Measurements from ENCODE around the gene ZYX.

ZYX gene

GRCh38 chr7:143373255-143373794 is 7.8 kb upstream of the ZYX start:
- TF ChIP-seq EZH2phosphoT487 (conservative IDR thresholded peaks at IDR 0.05; ENCODE audit: low read length), result no peak
- TF ChIP-seq, protein P1, sequence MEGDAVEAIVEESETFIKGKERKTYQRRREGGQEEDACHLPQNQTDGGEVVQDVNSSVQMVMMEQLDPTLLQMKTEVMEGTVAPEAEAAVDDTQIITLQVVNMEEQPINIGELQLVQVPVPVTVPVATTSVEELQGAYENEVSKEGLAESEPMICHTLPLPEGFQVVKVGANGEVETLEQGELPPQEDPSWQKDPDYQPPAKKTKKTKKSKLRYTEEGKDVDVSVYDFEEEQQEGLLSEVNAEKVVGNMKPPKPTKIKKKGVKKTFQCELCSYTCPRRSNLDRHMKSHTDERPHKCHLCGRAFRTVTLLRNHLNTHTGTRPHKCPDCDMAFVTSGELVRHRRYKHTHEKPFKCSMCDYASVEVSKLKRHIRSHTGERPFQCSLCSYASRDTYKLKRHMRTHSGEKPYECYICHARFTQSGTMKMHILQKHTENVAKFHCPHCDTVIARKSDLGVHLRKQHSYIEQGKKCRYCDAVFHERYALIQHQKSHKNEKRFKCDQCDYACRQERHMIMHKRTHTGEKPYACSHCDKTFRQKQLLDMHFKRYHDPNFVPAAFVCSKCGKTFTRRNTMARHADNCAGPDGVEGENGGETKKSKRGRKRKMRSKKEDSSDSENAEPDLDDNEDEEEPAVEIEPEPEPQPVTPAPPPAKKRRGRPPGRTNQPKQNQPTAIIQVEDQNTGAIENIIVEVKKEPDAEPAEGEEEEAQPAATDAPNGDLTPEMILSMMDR (IDR thresholded peaks at IDR 0.05; ENCODE audit: insufficient read depth, low read length, poor library complexity, severe bottlenecking), result no peak
- no peak overlapping the region for H3K4me2 ChIP-seq (ENCODE audit: low read depth, low read length, poor library complexity, severe bottlenecking)
- H3K9ac ChIP-seq (ENCODE audit: low read length), result no peak overlapping the region
- H3K9me3 ChIP-seq (ENCODE audit: insufficient read depth, low read length), result no peaks in the 10 kb centered on the region
- no peaks in the 10 kb centered on the region for H3K79me2 ChIP-seq (ENCODE audit: insufficient read depth, low read length)
- H3K4me3 ChIP-seq (ENCODE audit: insufficient read depth, low read length, poor library complexity, severe bottlenecking), result no peak overlapping the region
- H3F3A ChIP-seq (ENCODE audit: insufficient read depth), result no peaks in the 10 kb centered on the region
- H3K27ac ChIP-seq (ENCODE audit: low read depth, low read length), result no peak overlapping the region
- no peak overlapping the region for H2AFZ ChIP-seq (ENCODE audit: low read depth, low read length, severe bottlenecking)
- no peaks in the 10 kb centered on the region for H3K9me2 ChIP-seq (replicated peaks; ENCODE audit: insufficient read depth, low read length)
- no peaks in the 10 kb centered on the region for H3K36me3 ChIP-seq (ENCODE audit: low read length)
- H4K20me1 ChIP-seq (ENCODE audit: low read depth, low read length), result no peaks in the 10 kb centered on the region
- no peaks in the 10 kb centered on the region for H3K27me3 ChIP-seq (ENCODE audit: low read length)

DNA sequence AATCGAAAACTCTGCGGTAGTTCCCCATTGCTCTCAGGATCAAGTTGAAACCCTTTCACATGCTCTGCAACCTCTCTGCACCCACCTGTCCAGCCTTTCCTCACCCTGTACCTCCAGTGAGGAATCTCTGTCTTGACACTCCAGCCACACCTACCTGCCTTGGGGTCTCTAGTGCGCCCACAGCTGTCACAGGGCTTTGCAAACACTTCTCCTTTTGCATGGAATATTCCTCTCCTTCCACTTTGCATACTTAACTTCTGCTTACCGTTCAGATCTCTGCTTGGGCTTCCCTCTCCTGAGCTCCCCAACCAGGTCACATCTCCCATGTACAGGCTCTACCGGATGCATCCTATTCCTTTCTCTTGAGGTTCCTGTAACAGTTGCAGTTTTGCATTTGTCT is 6.6 kb upstream of the ZYX start:
- no peaks in the 10 kb centered on the region for H3F3A ChIP-seq (ENCODE audit: insufficient read depth)
- H3K4me3 ChIP-seq (ENCODE audit: insufficient read depth, low read length, poor library complexity, severe bottlenecking), result no peak overlapping the region
- TF ChIP-seq EZH2phosphoT487 (conservative IDR thresholded peaks at IDR 0.05; ENCODE audit: low read length), result no peak
- TF ChIP-seq, protein P1 (IDR thresholded peaks at IDR 0.05; ENCODE audit: insufficient read depth, low read length, poor library complexity, severe bottlenecking), result no peak
- no peaks in the 10 kb centered on the region for H3K27me3 ChIP-seq (ENCODE audit: low read length)
- no peaks in the 10 kb centered on the region for H4K20me1 ChIP-seq (ENCODE audit: low read depth, low read length)
- H2AFZ ChIP-seq (ENCODE audit: low read depth, low read length, severe bottlenecking), result no peak overlapping the region
- H3K4me2 ChIP-seq (ENCODE audit: low read depth, low read length, poor library complexity, severe bottlenecking), result no peak overlapping the region
- H3K36me3 ChIP-seq (ENCODE audit: low read length), result no peaks in the 10 kb centered on the region
- no peaks in the 10 kb centered on the region for H3K9me2 ChIP-seq (replicated peaks; ENCODE audit: insufficient read depth, low read length)
- no peaks in the 10 kb centered on the region for H3K9me3 ChIP-seq (ENCODE audit: insufficient read depth, low read length)
- H3K9ac ChIP-seq (ENCODE audit: low read length), result no peak overlapping the region
- H3K79me2 ChIP-seq (ENCODE audit: insufficient read depth, low read length), result no peaks in the 10 kb centered on the region
- no peak overlapping the region for H3K27ac ChIP-seq (ENCODE audit: low read depth, low read length)

- no peak overlapping the region for H3K4me2 ChIP-seq (ENCODE audit: low read depth, low read length, poor library complexity, severe bottlenecking)
These were observed 5.7 kb upstream of the ZYX start for GRCh38 chr7:143375298-143376034.

More at GRCh38 chr7:143375298-143376034, 5.7 kb upstream of the ZYX start:
- Histone ChIP-seq H4K20me1 (ENCODE audit: low read depth, low read length) (no peaks in the 10 kb centered on the region), H2AFZ (ENCODE audit: low read depth, low read length, severe bottlenecking) (no peak overlapping the region), H3K9me3 (ENCODE audit: insufficient read depth, low read length) (no peaks in the 10 kb centered on the region), H3F3A (ENCODE audit: insufficient read depth) (no peaks in the 10 kb centered on the region), H3K9me2 (replicated peaks; ENCODE audit: insufficient read depth, low read length) (no peaks in the 10 kb centered on the region), H3K4me3 (ENCODE audit: insufficient read depth, low read length, poor library complexity, severe bottlenecking) (no peak overlapping the region), H3K9ac (ENCODE audit: low read length) (no peak overlapping the region), H3K36me3 (ENCODE audit: low read length) (no peaks in the 10 kb centered on the region), H3K79me2 (ENCODE audit: insufficient read depth, low read length) (no peaks in the 10 kb centered on the region), H3K27ac (ENCODE audit: low read depth, low read length) (no peak overlapping the region), H3K27me3 (ENCODE audit: low read length) (no peaks in the 10 kb centered on the region)
- TF ChIP-seq, protein P1 (IDR thresholded peaks at IDR 0.05; ENCODE audit: insufficient read depth, low read length, poor library complexity, severe bottlenecking), result no peak

Measured in SU-DHL-6 (cell line).